ENCODE data around the gene TTLL9.

Gene TTLL9

DNA sequence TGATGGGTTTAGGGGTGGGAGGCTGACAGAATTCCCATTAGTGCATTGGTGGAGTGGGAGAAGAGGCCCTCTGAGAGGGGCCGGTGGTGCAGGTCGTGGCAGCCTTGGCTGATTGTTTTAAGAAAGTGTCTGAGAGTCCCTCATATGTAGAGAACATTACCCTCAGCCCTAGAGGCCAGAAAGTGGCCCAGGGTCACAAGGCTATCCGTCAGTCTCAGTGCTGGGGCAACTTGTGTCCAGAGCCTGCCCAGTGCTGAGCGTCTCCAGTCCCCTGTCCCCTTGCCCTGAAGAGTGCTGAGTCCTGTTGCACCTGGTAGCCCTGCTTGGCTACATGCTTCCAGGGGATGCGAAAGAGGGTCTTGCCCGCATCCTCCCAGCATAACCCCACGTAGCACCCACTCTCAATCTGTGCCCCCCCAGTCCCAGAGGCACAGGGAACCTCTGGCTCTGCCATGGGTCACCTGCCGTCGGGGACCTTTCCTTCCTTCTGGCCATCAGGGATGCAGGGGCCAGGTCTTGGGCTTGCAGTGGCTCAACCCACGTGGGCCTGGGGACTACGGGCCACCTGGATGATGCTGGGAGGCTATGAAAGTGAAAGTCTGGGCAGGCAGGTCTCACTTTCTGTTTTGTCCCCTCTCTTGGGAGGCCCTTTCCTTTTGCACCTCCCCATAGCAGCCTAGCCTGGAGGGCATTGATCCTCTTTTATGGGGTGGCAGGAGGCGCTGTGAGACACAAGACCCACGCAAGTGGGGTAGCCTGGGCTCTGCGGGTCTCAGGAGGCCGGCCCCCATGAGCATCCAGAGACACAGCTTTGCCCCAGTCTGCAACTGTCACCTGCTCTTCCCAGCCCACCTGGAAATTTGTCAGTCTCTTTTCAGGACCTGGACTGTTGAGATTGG lies 12.3 kb upstream of the TTLL9 start:
- DNase-seq (ENCODE audit: low read depth) = no peak

DNA sequence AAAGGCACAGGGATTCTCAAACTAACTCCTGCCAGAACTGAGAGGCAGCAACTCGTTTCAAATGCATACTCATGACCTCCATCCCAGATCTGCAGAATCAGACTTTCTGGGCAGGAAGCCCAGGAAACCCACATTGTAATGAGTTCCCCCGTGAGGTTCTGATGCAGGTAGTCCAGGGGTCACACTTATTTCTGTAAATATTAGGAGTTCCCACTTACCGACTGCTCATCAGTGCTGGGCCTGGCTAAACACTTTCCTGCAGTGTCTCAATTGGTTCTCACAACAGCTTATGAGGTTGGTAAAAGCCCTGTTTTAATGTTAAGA lies 11.7 kb upstream of the TTLL9 start:
- no peak for DNase-seq (ENCODE audit: low read depth)

- DNase-seq (ENCODE audit: low read depth) = no peak
These were observed 11.0 kb upstream of the TTLL9 start for GRCh38 chr20:31859266-31859997.

- no peak for DNase-seq (ENCODE audit: low read depth)
These were observed 10.4 kb upstream of the TTLL9 start for GRCh38 chr20:31859998-31860380.

DNA sequence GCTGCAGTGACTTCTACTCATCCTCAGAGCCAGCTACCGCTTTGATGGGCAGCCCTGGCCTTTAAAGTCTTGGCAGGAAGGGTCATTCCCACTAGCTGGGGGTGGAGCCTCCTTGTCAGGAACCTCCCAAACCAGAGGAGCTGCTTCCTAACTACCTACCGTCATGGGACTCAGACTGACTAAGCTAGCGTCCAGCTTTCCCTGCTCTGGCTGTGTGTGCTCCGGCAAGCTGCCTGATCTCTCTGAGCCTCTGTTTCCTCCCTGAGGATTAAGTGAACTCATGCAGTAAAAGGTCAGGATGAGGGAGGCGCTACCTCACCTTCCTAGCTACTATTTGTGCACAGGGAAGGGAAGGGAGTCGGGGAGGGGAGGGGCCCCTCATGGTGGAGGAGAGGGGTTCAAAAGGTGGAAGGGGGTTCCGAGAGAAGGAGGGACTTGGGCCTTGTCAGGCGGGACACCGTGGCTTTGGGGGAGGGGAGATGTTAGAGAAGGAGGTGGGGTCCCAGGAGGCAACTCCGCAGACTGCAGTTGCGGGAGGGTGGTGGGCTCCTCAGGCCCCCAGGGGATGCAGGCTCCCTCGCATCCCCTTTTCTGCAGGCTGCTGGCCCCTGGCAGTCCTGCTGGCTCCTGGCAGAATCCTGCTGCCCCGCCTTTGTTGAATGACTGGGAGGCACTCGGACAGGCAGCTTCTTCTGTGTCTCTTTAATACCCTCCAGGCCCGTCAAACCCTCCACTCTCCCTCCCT lies 9.9 kb upstream of the TTLL9 start:
- no peak for DNase-seq (ENCODE audit: low read depth)

- no peak for DNase-seq (ENCODE audit: low read depth)
These were observed 9.4 kb upstream of the TTLL9 start for GRCh38 chr20:31861135-31861384.

DNA sequence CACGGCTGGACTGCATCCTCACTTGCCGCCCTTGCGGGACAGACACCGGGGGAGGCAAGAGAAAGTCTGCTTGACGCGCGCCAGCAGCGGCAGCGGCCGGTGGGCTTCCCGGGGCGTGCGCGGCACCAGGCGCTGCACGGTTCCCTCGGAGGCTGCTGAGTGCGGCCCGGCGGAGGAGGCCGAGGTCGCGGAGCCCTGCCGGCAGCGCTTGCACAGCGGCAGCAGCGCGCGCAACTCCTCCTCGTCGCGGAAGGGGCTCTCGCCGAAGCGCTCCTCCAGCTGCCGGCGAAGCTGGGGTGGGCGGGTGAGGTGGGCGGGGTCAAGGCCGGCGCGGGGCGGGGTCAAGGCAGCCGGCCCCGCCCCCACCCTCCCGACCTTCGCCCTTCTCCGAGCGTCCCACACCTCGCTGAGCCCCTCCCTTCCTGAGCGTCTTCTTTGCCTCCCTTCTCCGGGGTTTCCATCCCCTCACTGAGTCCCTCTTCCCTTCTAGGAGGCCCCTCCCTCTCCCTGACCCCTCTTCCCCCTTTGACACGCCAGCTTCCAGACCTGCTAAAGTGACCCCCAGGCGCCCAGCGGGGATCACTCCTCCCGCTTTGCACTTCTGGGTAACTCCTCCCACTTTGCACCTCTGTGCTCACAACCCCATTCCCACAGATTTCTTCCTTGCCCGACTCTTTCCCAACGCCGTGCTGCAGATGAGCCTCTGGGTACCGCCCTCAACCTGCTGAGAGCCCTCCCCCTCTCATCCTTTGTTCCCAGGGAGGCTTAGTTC lies 8.9 kb upstream of the TTLL9 start:
- DNase-seq (ENCODE audit: low read depth) = peak; percentile 54

- DNase-seq (ENCODE audit: low read depth) = no peak
These were observed 8.3 kb upstream of the TTLL9 start for GRCh38 chr20:31862157-31862470.

DNA sequence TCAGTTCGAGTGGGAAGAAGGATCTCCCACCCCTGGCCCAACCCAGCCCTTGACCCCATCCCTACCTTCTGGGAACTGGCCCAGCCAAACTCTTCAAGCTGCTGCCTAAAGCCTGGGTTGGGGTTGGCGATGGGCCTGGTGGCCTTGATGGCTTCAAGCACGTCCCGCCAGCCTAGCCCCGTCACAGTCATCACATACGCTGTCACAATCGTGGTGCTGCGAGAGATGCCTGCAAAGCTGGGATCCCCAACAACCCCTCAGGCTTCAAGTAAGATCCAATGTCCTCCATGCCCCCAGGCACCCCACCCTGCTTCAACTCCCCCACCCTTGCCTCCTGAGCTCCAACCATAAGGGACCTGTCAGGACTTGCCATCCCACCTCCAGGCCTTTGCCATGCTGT lies 7.9 kb upstream of the TTLL9 start:
- DNase-seq (ENCODE audit: low read depth) = no peak

GRCh38 chr20:31863296-31864085 lies 6.9 kb upstream of the TTLL9 start:
- DNase-seq (ENCODE audit: low read depth) = no peak

GRCh38 chr20:31864521-31865400 lies 5.7 kb upstream of the TTLL9 start:
- no peak for DNase-seq (ENCODE audit: low read depth)

- DNase-seq (ENCODE audit: low read depth) = no peak
These were observed 4.2 kb upstream of the TTLL9 start for GRCh38 chr20:31866221-31866620.

DNA sequence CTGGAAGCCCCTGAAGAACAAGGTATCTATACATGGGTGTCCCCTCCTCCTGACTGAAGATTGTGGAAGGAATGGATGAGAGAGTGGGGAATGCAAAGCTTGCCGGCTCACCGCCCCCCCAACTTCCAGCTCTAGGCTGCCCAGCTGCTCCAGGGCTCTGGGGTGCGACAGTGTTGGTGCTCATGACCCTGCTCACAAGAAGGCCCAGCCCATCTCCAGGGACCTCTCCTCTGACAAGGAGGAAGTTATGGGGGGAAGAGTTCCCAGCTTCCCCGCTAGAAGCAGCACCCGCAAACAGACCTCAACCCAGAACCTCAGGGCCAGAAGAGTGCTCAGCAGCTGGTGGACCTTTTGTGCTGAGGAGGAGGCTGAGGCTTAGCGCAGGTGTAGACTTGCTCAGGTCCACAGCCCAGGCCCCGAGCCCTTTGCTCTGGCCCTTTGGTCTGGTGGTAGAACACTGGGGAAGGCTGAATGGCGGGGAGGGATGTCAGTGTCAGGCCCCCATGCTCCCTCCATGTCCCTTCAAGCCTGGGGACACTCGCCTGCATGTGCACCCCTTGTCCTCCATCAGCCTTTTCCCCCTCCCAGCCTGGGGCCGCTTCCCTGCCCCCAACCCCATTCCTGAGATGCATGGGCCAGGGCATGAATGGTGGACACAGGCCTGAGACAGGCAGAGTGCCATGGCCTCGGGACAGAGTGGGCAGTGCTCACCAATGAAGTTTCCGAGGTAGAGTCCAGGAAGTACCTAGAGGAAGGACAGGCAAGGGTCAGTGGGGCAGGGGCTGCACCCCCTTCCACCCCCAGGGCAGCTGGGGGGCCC lies 1.4 kb upstream of the TTLL9 start:
- no peak for DNase-seq (ENCODE audit: low read depth)

- no peak for DNase-seq (ENCODE audit: low read depth)
These were observed 827 bp upstream of the TTLL9 start for GRCh38 chr20:31869673-31869941.

DNA sequence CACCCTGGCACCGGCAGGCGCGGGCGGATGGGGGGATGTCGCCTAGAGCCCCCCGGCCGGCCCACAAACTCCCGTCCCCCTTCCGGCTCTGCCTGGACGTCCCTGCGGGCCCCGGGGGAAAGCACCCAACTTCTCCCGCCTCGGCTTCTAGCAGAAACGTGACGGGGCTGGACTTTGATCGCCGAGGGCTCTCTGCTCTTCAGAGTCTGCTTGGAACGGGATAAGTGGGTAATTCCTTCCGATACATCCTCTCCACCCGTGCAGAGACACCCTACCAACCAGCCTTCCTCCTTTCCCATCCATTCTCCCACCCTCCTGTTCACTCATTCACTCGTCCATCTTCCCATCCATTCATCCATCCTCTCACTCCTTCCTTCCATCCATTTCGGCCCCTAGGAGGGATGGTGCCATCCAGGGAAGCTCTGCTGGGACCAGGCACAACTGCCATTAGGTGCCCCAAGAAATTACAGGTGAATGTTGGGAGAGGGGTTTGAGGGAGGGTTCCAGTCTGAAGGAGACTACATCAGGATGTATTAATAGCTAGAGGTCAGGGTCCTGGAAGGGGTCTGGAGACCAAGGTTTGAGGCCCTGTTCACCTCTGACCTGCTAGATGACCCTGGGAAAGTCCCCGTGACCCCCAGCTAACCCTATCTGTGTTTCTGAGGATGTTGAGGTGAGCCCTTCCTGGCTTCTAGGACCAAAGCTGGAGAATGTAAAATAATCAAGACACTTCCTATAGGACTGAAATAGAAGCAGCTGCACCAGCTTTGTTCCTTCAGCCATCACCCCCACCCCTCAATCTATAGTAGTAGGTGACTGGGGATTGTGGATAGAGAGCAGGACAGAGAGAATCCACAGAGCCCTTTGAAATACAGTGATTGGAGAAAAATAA lies 538 bp downstream of the TTLL9 start:
- DNase-seq (ENCODE audit: low read depth) = no peak

DNA sequence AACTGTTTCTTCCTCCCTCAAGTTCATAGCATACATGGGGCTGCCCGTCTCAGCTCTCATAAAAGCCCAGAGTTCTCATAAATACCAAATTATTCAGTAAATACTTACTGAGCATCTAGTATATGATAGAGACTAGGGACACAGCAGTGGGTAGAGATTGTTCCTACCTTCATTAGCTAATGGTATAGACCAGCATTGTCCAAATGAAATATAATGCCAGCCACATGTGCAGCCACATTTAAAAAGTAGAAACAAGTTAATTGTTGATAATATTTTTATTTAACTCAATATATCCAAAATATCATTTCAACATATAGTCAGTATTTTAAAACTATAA lies 1.2 kb downstream of the TTLL9 start:
- DNase-seq (ENCODE audit: low read depth) = no peak

DNA sequence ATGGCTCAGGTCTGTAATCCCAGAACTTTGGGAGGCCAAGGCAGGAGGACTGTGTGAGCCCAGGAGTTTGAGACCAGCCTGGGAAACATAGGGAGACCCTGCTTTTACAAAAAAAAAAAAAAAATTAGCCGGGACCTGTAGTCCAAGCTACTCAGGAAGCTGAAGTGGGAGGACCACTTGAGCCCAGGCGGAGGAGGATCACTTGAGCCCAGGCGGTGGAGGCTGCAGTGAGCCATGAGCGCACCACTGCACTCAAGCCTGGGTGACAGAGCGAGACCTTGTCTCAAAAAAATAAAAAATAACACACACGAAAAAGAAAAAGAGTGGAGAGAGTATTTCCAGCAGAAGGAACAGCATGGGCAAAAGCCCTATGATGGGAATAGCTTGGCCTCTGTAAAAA lies 2.0 kb downstream of the TTLL9 start:
- no peak for DNase-seq (ENCODE audit: low read depth)

GRCh38 chr20:31875671-31876070 lies 5.2 kb downstream of the TTLL9 start:
- DNase-seq (ENCODE audit: low read depth) = no peak

DNA sequence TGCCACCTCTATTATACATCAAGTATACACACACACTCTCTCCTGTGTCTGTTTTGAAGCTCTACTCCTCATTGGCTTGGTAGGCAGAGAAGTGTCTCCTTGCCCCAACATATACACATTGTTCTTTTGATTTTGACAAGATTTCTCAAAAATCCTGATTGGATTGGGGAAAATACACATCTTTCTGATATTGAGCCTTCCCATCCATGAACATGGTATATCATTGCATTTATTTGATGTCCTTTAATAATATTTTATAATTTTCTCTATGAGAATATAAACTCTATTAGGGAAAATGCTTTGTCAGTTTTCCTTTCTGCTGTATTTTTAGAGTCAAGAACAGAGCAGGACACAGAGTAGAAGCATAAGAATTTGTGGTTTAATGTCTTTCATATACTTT lies 7.2 kb downstream of the TTLL9 start:
- DNase-seq (ENCODE audit: low read depth) = no peak
